Activated T-helper 2 cell treated with anti-CD3 and anti-CD28 coated beads, Interferon-gamma antibody, Interleukin-2, Interleukin-4, amounts not matched to agents 10 μg/mL and 5 μg/mL and 100 μg/mL, durations not matched to agents 14 hours and 24 hours and 36 hours (primary cell): ENCODE measurements around the gene CKAP5. TPM values are rescaled to one million over a fixed set of nuclear protein-coding genes. Genes with fewer than 3 reads are reported as not detected.
"Not testable (repeated sequence)": the region's sequence is repeated elsewhere in the genome, so short reads cannot be mapped to it uniquely, and the experiment has no call there.

Experiments used
- DNase-seq: peaks from one replicate; pipeline ENCODE4 v3.0.0; 2021; ENCODE audit warnings: low spot score
- H3K27ac Mint-ChIP-seq: one replicate; pipeline ENCODE4 v1.8.0; 2021; ENCODE audit warnings: mixed read lengths
- H3K27me3 Mint-ChIP-seq: one replicate; pipeline ENCODE4 v1.8.0; 2021; ENCODE audit warnings: low read depth, mixed read lengths
- H3K36me3 Mint-ChIP-seq: one replicate; pipeline ENCODE4 v1.8.0; 2021; ENCODE audit warnings: low read depth, mixed read lengths
- H3K4me1 Mint-ChIP-seq: one replicate; pipeline ENCODE4 v1.8.0; 2021; ENCODE audit warnings: low read depth, mixed read lengths
- H3K4me3 Mint-ChIP-seq: one replicate; pipeline ENCODE4 v1.8.0; 2021; ENCODE audit warnings: low read depth, mild to moderate bottlenecking, moderate library complexity, mixed read lengths
- H3K9me3 Mint-ChIP-seq: one replicate; pipeline ENCODE4 v1.8.0; 2021; ENCODE audit warnings: mixed read lengths
- intact Hi-C: fragments of 100-400 bp; cut with micrococcal nuclease; formaldehyde crosslinking; loops from one replicate; pipeline ENCODE4 v1.15.1; 2023
- total RNA-seq: library from RNA; stranded (reverse); gene quantifications from 2 replicates; pipeline ENCODE4 v1.2.3, GENCODE V29; 2022

Gene CKAP5
- total RNA-seq, 1 donor from 2014 or later: 127 TPM

GRCh38 chr11:46727952-46728658 is 118.0 kb downstream of the CKAP5 start:
- Mint-ChIP-seq H3K9me3 (no peaks in the 10 kb centered on the region), H3K27ac (no peak overlapping the region), H3K27me3 (no peaks in the 10 kb centered on the region), H3K36me3 (no peaks in the 10 kb centered on the region), H3K4me3 (no peak overlapping the region), H3K4me1 (no peaks in the 10 kb centered on the region)
- no peak for DNase-seq
- intact Hi-C loops: no loop called here

- H3K27ac Mint-ChIP-seq: no peak overlapping the region
- intact Hi-C loops: no loop called here
- no peak for DNase-seq
Observed at GRCh38 chr11:46726206-46726862, 119.7 kb downstream of the CKAP5 start.

GRCh38 chr11:46725338-46726205 is 120.5 kb downstream of the CKAP5 start:
- intact Hi-C loops: no loop called here
- Mint-ChIP-seq H3K4me1 (no peaks in the 10 kb centered on the region), H3K9me3 (no peaks in the 10 kb centered on the region)

More at GRCh38 chr11:46726206-46726862, 119.7 kb downstream of the CKAP5 start:
- Mint-ChIP-seq H3K9me3 (no peaks in the 10 kb centered on the region), H3K4me1 (no peaks in the 10 kb centered on the region), H3K4me3 (no peak overlapping the region), H3K36me3 (no peaks in the 10 kb centered on the region), H3K27me3 (no peaks in the 10 kb centered on the region)

GRCh38 chr11:46724088-46724487 is 122.0 kb downstream of the CKAP5 start:
- Mint-ChIP-seq H3K9me3 (no peaks in the 10 kb centered on the region), H3K27ac (no peak overlapping the region)

More at GRCh38 chr11:46725338-46726205, 120.5 kb downstream of the CKAP5 start:
- H3K27ac Mint-ChIP-seq: no peak overlapping the region
- DNase-seq: no peak
- H3K4me3 Mint-ChIP-seq: no peak overlapping the region
- no peaks in the 10 kb centered on the region for H3K27me3 Mint-ChIP-seq
- H3K36me3 Mint-ChIP-seq: no peaks in the 10 kb centered on the region

GRCh38 chr11:46723359-46723680 is 122.8 kb downstream of the CKAP5 start:
- Mint-ChIP-seq H3K27ac (no peak overlapping the region), H3K36me3 (no peaks in the 10 kb centered on the region), H3K9me3 (no peaks in the 10 kb centered on the region), H3K4me3 (no peak overlapping the region), H3K27me3 (no peaks in the 10 kb centered on the region), H3K4me1 (no peaks in the 10 kb centered on the region)
- intact Hi-C loops: no loop called here
- no peak for DNase-seq

More at GRCh38 chr11:46724088-46724487, 122.0 kb downstream of the CKAP5 start:
- DNase-seq: no peak
- Mint-ChIP-seq H3K36me3 (no peaks in the 10 kb centered on the region), H3K4me3 (no peak overlapping the region), H3K4me1 (no peaks in the 10 kb centered on the region), H3K27me3 (no peaks in the 10 kb centered on the region)
- intact Hi-C loops: no loop called here

GRCh38 chr11:46722566-46723358 is 123.3 kb downstream of the CKAP5 start:
- no peaks in the 10 kb centered on the region for H3K4me1 Mint-ChIP-seq
- H3K27ac Mint-ChIP-seq: no peak overlapping the region
- H3K4me3 Mint-ChIP-seq: no peak overlapping the region
- H3K27me3 Mint-ChIP-seq: no peaks in the 10 kb centered on the region
- intact Hi-C loops: no loop called here
- no peak for DNase-seq
- H3K36me3 Mint-ChIP-seq: no peaks in the 10 kb centered on the region
- no peaks in the 10 kb centered on the region for H3K9me3 Mint-ChIP-seq

GRCh38 chr11:46721286-46721685 is 124.8 kb downstream of the CKAP5 start:
- DNase-seq: no peak
- H3K4me3 Mint-ChIP-seq: no peak overlapping the region
- no peak overlapping the region for H3K27ac Mint-ChIP-seq
- intact Hi-C loops: no loop called here
- no peaks in the 10 kb centered on the region for H3K36me3 Mint-ChIP-seq
- no peaks in the 10 kb centered on the region for H3K9me3 Mint-ChIP-seq
- H3K4me1 Mint-ChIP-seq: no peaks in the 10 kb centered on the region
- H3K27me3 Mint-ChIP-seq: no peaks in the 10 kb centered on the region

- Mint-ChIP-seq H3K4me3 (no peak overlapping the region), H3K4me1 (no peaks in the 10 kb centered on the region), H3K36me3 (no peaks in the 10 kb centered on the region), H3K27ac (no peak overlapping the region), H3K9me3 (no peaks in the 10 kb centered on the region), H3K27me3 (no peaks in the 10 kb centered on the region)
- intact Hi-C loops: no loop called here
- DNase-seq: no peak
Observed at GRCh38 chr11:46719543-46720218, 126.4 kb downstream of the CKAP5 start.

GRCh38 chr11:46719048-46719542 is 127.0 kb downstream of the CKAP5 start, which contains the start of gene F2:
Gene F2 (plus strand): TSS chr11:46719213. CDS start chr11:46719236, 23 bp downstream.
- Mint-ChIP-seq H3K4me1 (no peaks in the 10 kb centered on the region), H3K4me3 (no peak within 1 kb of the TSS), H3K27me3 (no peaks in the 10 kb centered on the region), H3K36me3 (no peaks in the 10 kb centered on the region), H3K27ac (no peak within 1 kb of the TSS), H3K9me3 (no peaks in the 10 kb centered on the region)
- intact Hi-C loops: no loop called here
- no peak for DNase-seq

- no peaks in the 10 kb centered on the region for H3K4me1 Mint-ChIP-seq
- intact Hi-C loops: no loop called here
- H3K9me3 Mint-ChIP-seq: no peaks in the 10 kb centered on the region
- DNase-seq: no peak
- no peaks in the 10 kb centered on the region for H3K36me3 Mint-ChIP-seq
- H3K4me3 Mint-ChIP-seq: no peak overlapping the region
- no peaks in the 10 kb centered on the region for H3K27me3 Mint-ChIP-seq
- no peak overlapping the region for H3K27ac Mint-ChIP-seq
Observed at GRCh38 chr11:46718155-46719019, 127.7 kb downstream of the CKAP5 start.

- H3K27me3 Mint-ChIP-seq, H3K9me3 Mint-ChIP-seq, H3K4me1 Mint-ChIP-seq, DNase-seq, intact Hi-C loops, H3K4me3 Mint-ChIP-seq, H3K36me3 Mint-ChIP-seq, H3K27ac Mint-ChIP-seq: not testable (repeated sequence)
Observed at GRCh38 chr11:46717825-46718154, 128.3 kb downstream of the CKAP5 start.
